Astrocyte (in vitro differentiated cells and primary cell): ENCODE measurements around the gene PLPP1.

Experiments
- EZH2 ChIP-seq: IDR thresholded peaks from 2 replicates; pipeline ENCODE4 v1.6.1; 2012; ENCODE audit warnings: mild to moderate bottlenecking, low read length, inconsistent platforms; ENCODE audit not compliant: insufficient read depth
- TF ChIP-seq, protein P1 (sequence below): IDR thresholded peaks from 2 replicates; pipeline ENCODE4 v1.5.1; 2011; ENCODE audit warnings: low read depth, mild to moderate bottlenecking, inconsistent platforms, low read length, moderate library complexity; ENCODE audit not compliant: insufficient read depth

DNA sequence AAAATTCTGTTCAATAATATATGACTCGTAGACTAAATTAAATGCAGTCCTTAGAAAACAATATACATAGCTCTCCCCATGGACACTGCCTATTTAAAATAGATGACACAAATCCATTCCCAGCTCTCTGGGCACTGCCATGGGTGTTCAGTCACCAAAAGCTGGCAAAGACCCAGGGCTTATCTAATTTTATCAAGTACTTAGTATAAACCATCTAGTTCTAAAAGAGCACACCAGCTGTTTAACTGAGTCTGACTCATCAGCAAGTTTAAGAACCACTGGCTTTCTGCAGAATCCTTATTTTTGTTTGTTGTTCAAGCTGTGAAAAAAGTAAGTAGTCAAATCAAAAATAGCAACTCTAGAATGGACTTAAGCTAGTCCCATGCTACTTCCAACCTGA is 107.6 kb downstream of the PLPP1 start:
- TF ChIP-seq, protein P1, sequence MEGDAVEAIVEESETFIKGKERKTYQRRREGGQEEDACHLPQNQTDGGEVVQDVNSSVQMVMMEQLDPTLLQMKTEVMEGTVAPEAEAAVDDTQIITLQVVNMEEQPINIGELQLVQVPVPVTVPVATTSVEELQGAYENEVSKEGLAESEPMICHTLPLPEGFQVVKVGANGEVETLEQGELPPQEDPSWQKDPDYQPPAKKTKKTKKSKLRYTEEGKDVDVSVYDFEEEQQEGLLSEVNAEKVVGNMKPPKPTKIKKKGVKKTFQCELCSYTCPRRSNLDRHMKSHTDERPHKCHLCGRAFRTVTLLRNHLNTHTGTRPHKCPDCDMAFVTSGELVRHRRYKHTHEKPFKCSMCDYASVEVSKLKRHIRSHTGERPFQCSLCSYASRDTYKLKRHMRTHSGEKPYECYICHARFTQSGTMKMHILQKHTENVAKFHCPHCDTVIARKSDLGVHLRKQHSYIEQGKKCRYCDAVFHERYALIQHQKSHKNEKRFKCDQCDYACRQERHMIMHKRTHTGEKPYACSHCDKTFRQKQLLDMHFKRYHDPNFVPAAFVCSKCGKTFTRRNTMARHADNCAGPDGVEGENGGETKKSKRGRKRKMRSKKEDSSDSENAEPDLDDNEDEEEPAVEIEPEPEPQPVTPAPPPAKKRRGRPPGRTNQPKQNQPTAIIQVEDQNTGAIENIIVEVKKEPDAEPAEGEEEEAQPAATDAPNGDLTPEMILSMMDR: no peak
- TF ChIP-seq EZH2: no peak
